ENCODE measurements around the gene ZNF500.

GRCh38 chr16:4814046-4814445 lies 47.1 kb upstream of the ZNF500 start:
- TF ChIP-seq EP300 (IDR thresholded peaks at IDR 0.05) (peak in 3 of 4 donors; percentile 36 to 87 (median 85)), POLR2A (IDR thresholded peaks at IDR 0.05) (no peak), CTCF (IDR thresholded peaks at IDR 0.05) (no peak), POLR2AphosphoS5 (IDR thresholded peaks at IDR 0.05) (peak; percentile 46 to 79 (median 72))

Data from sigmoid colon (tissue), 4 donors.